PC-9 (cell line): Measurements from ENCODE around the gene PCBP2. TPM values are rescaled to one million over a fixed set of nuclear protein-coding genes. Genes with fewer than 3 reads are reported as not detected.

Experiments
- BruUV-seq: library from RNA; stranded (reverse); fragments of 400-500 nt; replicated peaks from 2 replicates; lab custom pipeline; 2021; lab: Mats Ljungman, UMichigan
- CTCF ChIA-PET: fragments of 300-600 bp; sonication (Branson Sonifier 250); formaldehyde crosslinking; loops from one replicate; lab custom pipeline; 2022; ENCODE audit warnings: antibody characterized with exemption; lab: Charles Lee
- POLR2A ChIA-PET: fragments of 300-600 bp; sonication (Branson Sonifier 250); formaldehyde crosslinking; loops from one replicate; lab custom pipeline; 2022; ENCODE audit warnings: antibody characterized with exemption; ENCODE audit not compliant: unreplicated experiment; lab: Charles Lee
- DNase-seq, 2 experiments: peaks; one replicate each; pipeline versions ENCODE4 v3.0.0 to v3.0.0-alpha.2; 2015 to 2022; ENCODE audit warnings: mixed read lengths in 1 of 2
- H2AFZ ChIP-seq: fragments of 200-600 bp; sonication (generic); 2 replicates; pipeline ENCODE4 v1.8.1; 2017; ENCODE audit warnings: antibody characterized with exemption
- H3F3A ChIP-seq: fragments of 200-600 bp; sonication (generic); 2 replicates; pipeline ENCODE4 v1.8.1; 2017; ENCODE audit warnings: antibody characterized with exemption, mild to moderate bottlenecking, low read depth; ENCODE audit not compliant: insufficient read depth
- H3K27ac ChIP-seq: fragments of 200-600 bp; sonication (generic); 2 replicates; pipeline ENCODE4 v1.6.1; 2016; ENCODE audit warnings: mixed run types
- H3K27me3 ChIP-seq: fragments of 200-600 bp; sonication (generic); 2 replicates; pipeline ENCODE4 v1.6.1; 2016; ENCODE audit warnings: low read depth, mixed run types; ENCODE audit not compliant: insufficient read depth
- H3K36me3 ChIP-seq: fragments of 200-600 bp; sonication (generic); 2 replicates; pipeline ENCODE4 v1.6.1; 2016; ENCODE audit warnings: low read depth, mixed run types
- H3K4me1 ChIP-seq: fragments of 200-600 bp; sonication (generic); replicated peaks from 2 replicates; pipeline ENCODE4 v1.6.1; 2016; ENCODE audit warnings: mixed run types; ENCODE audit not compliant: insufficient read depth
- H3K4me2 ChIP-seq: fragments of 200-600 bp; sonication (generic); 2 replicates; pipeline ENCODE4 v1.6.1; 2017; ENCODE audit warnings: mixed run types
- H3K4me3 ChIP-seq: fragments of 200-600 bp; sonication (generic); 2 replicates; pipeline ENCODE4 v1.6.1; 2016; ENCODE audit warnings: mixed run types
- H3K79me2 ChIP-seq: fragments of 200-600 bp; sonication (generic); 2 replicates; pipeline ENCODE4 v1.6.1; 2017; ENCODE audit warnings: low read depth, mixed run types
- H3K9me2 ChIP-seq: fragments of 200-600 bp; sonication (generic); 2 replicates; pipeline ENCODE4 v1.8.1; 2017; ENCODE audit warnings: mild to moderate bottlenecking; ENCODE audit not compliant: insufficient read depth
- H3K9me3 ChIP-seq: fragments of 200-600 bp; sonication (generic); 2 replicates; pipeline ENCODE4 v1.8.1; 2016; ENCODE audit warnings: low read depth; ENCODE audit not compliant: insufficient read depth
- H4K20me1 ChIP-seq: fragments of 200-600 bp; sonication (generic); 2 replicates; pipeline ENCODE4 v1.8.1; 2017; ENCODE audit not compliant: insufficient read depth
- CTCF ChIP-seq: fragments of 200-600 bp; sonication (generic); conservative IDR thresholded peaks from 2 replicates; pipeline ENCODE4 v1.6.1; 2017; ENCODE audit warnings: mixed run types, antibody characterized with exemption, mild to moderate bottlenecking, moderate library complexity
- EZH2 ChIP-seq: fragments of 200-600 bp; sonication (generic); IDR thresholded peaks from 2 replicates; pipeline ENCODE4 v1.8.0; 2017; ENCODE audit warnings: antibody characterized with exemption, low read depth
- intact Hi-C: fragments of 100-400 bp; cut with micrococcal nuclease; formaldehyde crosslinking; loops from one replicate; pipeline ENCODE4 v1.10.0; 2022; ENCODE audit not compliant: unreplicated experiment
- total RNA-seq: library from RNA; stranded (reverse); gene quantifications from 2 replicates; pipeline ENCODE4 v1.2.3, GENCODE V29; 2021

Gene PCBP2
- total RNA-seq, 1 experiment from 2014 or later: 833 TPM

GRCh38 chr12:53463802-53464560 is 12.1 kb downstream of the PCBP2 start:
- no peak for DNase-seq
- no peak overlapping the region for H3K4me3 ChIP-seq
- CTCF ChIA-PET: no interaction called here
- no peak overlapping the region for H2AFZ ChIP-seq
- intact Hi-C loops: no loop called here
- H4K20me1 ChIP-seq: peaks cover 97% of the 10 kb centered on the region
- TF ChIP-seq CTCF (no peak), EZH2 (no peak)
- no peaks in the 10 kb centered on the region for H3K9me2 ChIP-seq
- peaks cover 83% of the 10 kb centered on the region for H3F3A ChIP-seq
- H3K4me2 ChIP-seq: no peak overlapping the region
- no TSS peak for BruUV-seq
- POLR2A ChIA-PET: no interaction called here
- H3K9me3 ChIP-seq: no peaks in the 10 kb centered on the region
- no peaks in the 10 kb centered on the region for H3K27me3 ChIP-seq
- H3K79me2 ChIP-seq: peaks cover 69% of the 10 kb centered on the region
- H3K27ac ChIP-seq: no peak overlapping the region
- H3K36me3 ChIP-seq: peaks cover 89% of the 10 kb centered on the region
- H3K4me1 ChIP-seq: no peaks in the 10 kb centered on the region

GRCh38 chr12:53464685-53465418 is 12.9 kb downstream of the PCBP2 start:
- Histone ChIP-seq H3K36me3 (peaks cover 89% of the 10 kb centered on the region), H3K79me2 (peaks cover 60% of the 10 kb centered on the region), H4K20me1 (peaks cover 96% of the 10 kb centered on the region), H3F3A (peaks cover 89% of the 10 kb centered on the region), H3K9me2 (no peaks in the 10 kb centered on the region), H3K27ac (no peak overlapping the region), H3K4me2 (no peak overlapping the region), H2AFZ (no peak overlapping the region), H3K4me3 (no peak overlapping the region), H3K4me1 (no peaks in the 10 kb centered on the region), H3K27me3 (no peaks in the 10 kb centered on the region), H3K9me3 (no peaks in the 10 kb centered on the region)
- TF ChIP-seq CTCF: no peak
- ChIA-PET POLR2A (no interaction called here), CTCF (no interaction called here)
- intact Hi-C loops: no loop called here
- no peak for DNase-seq
- no TSS peak for BruUV-seq

- intact Hi-C loops: no loop called here
- DNase-seq: no peak
- BruUV-seq: no TSS peak
- Histone ChIP-seq H3K4me1 (no peaks in the 10 kb centered on the region), H3K9me3 (no peaks in the 10 kb centered on the region), H3K9me2 (no peaks in the 10 kb centered on the region), H2AFZ (no peak overlapping the region), H3K27ac (no peak overlapping the region), H3K4me3 (no peak overlapping the region), H4K20me1 (peaks cover 95% of the 10 kb centered on the region), H3K36me3 (peaks cover 83% of the 10 kb centered on the region), H3F3A (peaks cover 89% of the 10 kb centered on the region), H3K79me2 (peaks cover 55% of the 10 kb centered on the region), H3K4me2 (no peak overlapping the region), H3K27me3 (no peaks in the 10 kb centered on the region)
- TF ChIP-seq CTCF: no peak
- no peak for TF ChIP-seq EZH2
- POLR2A ChIA-PET: no interaction called here
- CTCF ChIA-PET: no interaction called here
Observed at GRCh38 chr12:53465679-53466078, 13.8 kb downstream of the PCBP2 start.
